Spinal cord (tissue), 10 donors: Measurements from ENCODE around the gene CRBN. TPM values are rescaled to one million over a fixed set of nuclear protein-coding genes. Genes with fewer than 3 reads are reported as not detected.

Experiments
- DNase-seq, 6 donors: peaks; one replicate each; pipeline versions ENCODE4 v3.0.0 to v3.0.0-alpha.2; 2013 to 2015; ENCODE audit warnings: low spot score in 6 of 6, low read depth in 4 of 6
- H3K27ac ChIP-seq: one replicate; pipeline ENCODE4 v1.5.1; 2013; ENCODE audit warnings: low read depth, low read length, control low read depth
- H3K27me3 ChIP-seq: one replicate; pipeline ENCODE4 v1.6.1; 2013; ENCODE audit warnings: low read length; ENCODE audit not compliant: control insufficient read depth, insufficient read depth
- H3K36me3 ChIP-seq: one replicate; pipeline ENCODE4 v1.6.1; 2013; ENCODE audit warnings: low read length; ENCODE audit not compliant: control insufficient read depth, insufficient read depth
- H3K4me1 ChIP-seq: one replicate; pipeline ENCODE4 v1.6.1; 2013; ENCODE audit warnings: low read length; ENCODE audit not compliant: control insufficient read depth, insufficient read depth
- H3K4me3 ChIP-seq: one replicate; pipeline ENCODE4 v1.5.1; 2013; ENCODE audit warnings: low read depth, low read length, control low read depth
- H3K9me3 ChIP-seq: one replicate; pipeline ENCODE4 v1.6.1; 2013; ENCODE audit warnings: low read length; ENCODE audit not compliant: control insufficient read depth, insufficient read depth
- WGBS: methylation state at CpG from one replicate; pipeline ENCODE4 v1.1.5; 2013; ENCODE audit warnings: missing lambda C conversion rate; ENCODE audit not compliant: insufficient coverage; 5-methylcytosine and 5-hydroxymethylcytosine counted together
- polyA plus RNA-seq, 2 donors: library from polyadenylated mRNA; unstranded; fragments of 120-200 nt; gene quantifications; one replicate each; pipeline ENCODE4 v1.2.1, GENCODE V29; 2013; ENCODE audit not compliant: insufficient read length in 2 of 2
- total RNA-seq, 2 donors: library from RNA; depleted of rRNA in 1 of 2; stranded (reverse); fragments of 120-200 nt in 1 of 2; fragments of >200 nt in 1 of 2; gene quantifications; one replicate each; pipeline versions ENCODE4 v1.2.3 to v1.2.4, GENCODE V29; 2013 to 2014
- donor health status: healthy.

Gene CRBN
- total and polyA plus RNA-seq, 4 donors = 54.2 to 170 (median 75.2) TPM

GRCh38 chr3:3178498-3179328 is 778 bp downstream of the CRBN start:
- WGBS = 30% methylated on average over 14 of the region's 16 CpGs
- H3K36me3 ChIP-seq = peaks cover 4% of the 10 kb centered on the region
- H3K9me3 ChIP-seq = no peaks in the 10 kb centered on the region
- no peak for DNase-seq
- H3K27me3 ChIP-seq = no peaks in the 10 kb centered on the region
- H3K4me3 ChIP-seq = peak overlapping the region; percentile 88
- H3K4me1 ChIP-seq = no peaks in the 10 kb centered on the region
- no peak overlapping the region for H3K27ac ChIP-seq

DNA sequence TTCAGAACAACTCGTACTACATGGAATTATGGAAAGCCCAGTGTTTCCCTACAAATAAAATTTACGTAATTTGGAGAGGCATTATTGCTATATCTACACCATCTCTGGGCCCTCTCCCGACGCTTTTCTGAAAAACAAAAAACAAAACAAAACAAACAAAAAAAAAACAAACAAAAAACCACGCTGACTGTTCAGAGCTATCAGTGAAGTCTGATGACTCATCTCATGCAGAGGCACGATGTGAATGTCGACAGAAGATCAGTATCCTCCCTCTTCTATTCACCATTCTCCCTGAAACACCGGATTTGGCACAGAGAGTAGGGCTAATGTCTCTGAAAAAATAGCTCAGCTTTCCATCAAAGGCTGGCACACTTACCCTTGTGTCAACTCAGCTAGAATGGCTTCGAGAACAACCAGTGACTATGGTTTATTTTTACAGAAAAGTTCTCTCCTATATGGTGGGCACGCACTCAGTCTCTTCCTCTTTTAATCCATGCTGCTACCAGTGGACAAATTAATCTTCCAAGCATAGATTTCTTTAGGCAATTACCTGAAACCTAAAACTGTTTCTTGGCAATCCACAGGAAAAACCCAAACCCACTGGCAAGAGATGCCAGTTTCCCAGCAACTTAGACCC is 1.5 kb downstream of the CRBN start:
- no peak overlapping the region for H3K27ac ChIP-seq
- no peak overlapping the region for H3K4me3 ChIP-seq
- H3K36me3 ChIP-seq = peaks cover 7% of the 10 kb centered on the region
- no peaks in the 10 kb centered on the region for H3K27me3 ChIP-seq
- no peaks in the 10 kb centered on the region for H3K4me1 ChIP-seq
- WGBS = 64% methylated on average over 6 of the region's 10 CpGs
- no peak for DNase-seq
- H3K9me3 ChIP-seq = no peaks in the 10 kb centered on the region

DNA sequence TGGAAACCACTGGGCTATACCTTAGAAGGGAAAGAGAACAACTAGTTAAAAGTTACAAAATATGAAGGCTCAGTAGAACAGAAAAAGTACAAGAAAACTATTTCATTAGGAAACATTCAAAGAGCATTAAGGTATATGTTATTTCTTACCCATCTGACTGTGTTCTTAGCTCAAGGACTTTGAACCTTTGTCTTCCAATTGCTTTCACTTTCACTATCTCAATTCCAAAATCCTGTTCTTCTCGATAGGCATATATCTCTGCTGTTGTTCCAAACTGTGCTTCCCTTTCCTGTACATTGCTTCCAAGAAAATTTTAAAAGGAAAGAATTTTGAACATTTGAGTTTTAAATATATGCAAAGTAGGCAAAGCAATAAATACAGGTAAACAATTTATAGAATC is 6.9 kb downstream of the CRBN start:
- WGBS = no CpG with 5 or more reads among the region's 1 CpG
- H3K27me3 ChIP-seq = no peaks in the 10 kb centered on the region
- no peaks in the 10 kb centered on the region for H3K9me3 ChIP-seq
- no peak overlapping the region for H3K4me3 ChIP-seq
- H3K27ac ChIP-seq = no peak overlapping the region
- no peak for DNase-seq
- peaks cover 18% of the 10 kb centered on the region for H3K36me3 ChIP-seq
- no peaks in the 10 kb centered on the region for H3K4me1 ChIP-seq

DNA sequence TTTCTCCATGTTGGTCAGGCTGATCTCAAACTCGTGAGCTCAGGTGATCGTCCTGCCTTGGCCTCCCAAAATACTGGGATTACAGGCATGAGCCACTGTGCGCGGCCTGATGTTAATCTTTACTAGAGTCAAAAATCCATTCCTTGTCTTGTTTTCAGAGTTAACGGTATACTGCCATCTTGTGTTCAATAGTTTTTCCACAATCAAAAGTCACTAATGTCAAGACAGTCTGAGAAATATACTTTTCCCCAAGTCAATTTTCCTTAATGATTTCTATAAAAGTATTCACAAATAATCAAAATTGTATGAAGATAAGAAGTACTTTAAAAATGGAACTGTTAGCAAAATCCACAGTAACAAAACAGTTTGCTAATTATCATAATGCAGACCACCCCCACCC is 8.5 kb downstream of the CRBN start:
- no peaks in the 10 kb centered on the region for H3K4me1 ChIP-seq
- no peaks in the 10 kb centered on the region for H3K27me3 ChIP-seq
- H3K9me3 ChIP-seq = no peaks in the 10 kb centered on the region
- no peak overlapping the region for H3K27ac ChIP-seq
- WGBS = 65% methylated on average over 4 of the region's 5 CpGs
- DNase-seq = peak; percentile 4 to 86 (median 29)
- H3K4me3 ChIP-seq = no peak overlapping the region
- peaks cover 20% of the 10 kb centered on the region for H3K36me3 ChIP-seq

DNA sequence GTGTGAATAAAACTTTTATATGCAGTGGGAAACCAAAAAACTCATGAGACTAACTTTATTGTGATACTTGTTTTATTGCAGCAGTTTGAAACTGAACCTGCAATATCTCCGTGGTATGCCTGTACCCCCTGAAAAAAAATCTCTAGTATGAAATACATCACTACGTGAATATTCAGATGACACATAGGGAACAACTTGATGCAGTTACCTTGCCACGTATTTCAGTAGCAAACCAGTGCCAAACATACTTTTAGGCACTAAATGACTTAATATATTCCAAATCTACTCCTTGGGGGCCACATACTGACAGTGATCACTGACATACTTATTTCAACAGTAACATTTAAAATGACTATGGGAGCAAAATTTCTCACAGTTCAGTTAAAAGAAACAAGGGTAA is 13.8 kb downstream of the CRBN start:
- H3K4me1 ChIP-seq = no peaks in the 10 kb centered on the region
- H3K4me3 ChIP-seq = no peak overlapping the region
- no peak overlapping the region for H3K27ac ChIP-seq
- H3K36me3 ChIP-seq = peaks cover 9% of the 10 kb centered on the region
- 96% methylated on average over 3 of the region's 3 CpGs for whole genome bisulfite sequencing
- DNase-seq = no peak
- H3K9me3 ChIP-seq = no peaks in the 10 kb centered on the region
- no peaks in the 10 kb centered on the region for H3K27me3 ChIP-seq

DNA sequence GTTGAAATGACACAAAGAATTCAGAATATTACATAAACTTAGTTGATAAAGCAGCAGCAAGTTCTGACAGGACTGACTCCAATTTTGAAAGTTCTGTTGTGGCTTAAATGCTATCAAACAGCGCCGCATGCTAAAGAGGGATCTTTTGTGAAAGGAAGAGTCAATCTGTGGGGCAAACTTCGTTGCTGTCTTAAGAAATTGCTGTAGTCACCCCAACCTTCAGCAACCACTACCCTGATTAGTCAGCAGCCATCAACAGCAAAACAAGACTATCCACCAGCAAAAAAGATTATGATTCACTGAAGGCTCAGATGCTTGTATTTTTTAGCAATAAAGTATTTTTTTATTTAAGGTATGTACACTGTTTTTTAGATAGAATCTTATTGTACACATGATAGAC is 14.2 kb downstream of the CRBN start:
- DNase-seq = no peak
- H3K27ac ChIP-seq = no peak overlapping the region
- WGBS = no CpG with 5 or more reads among the region's 3 CpGs
- no peaks in the 10 kb centered on the region for H3K27me3 ChIP-seq
- peaks cover 9% of the 10 kb centered on the region for H3K36me3 ChIP-seq
- H3K4me3 ChIP-seq = no peak overlapping the region
- no peaks in the 10 kb centered on the region for H3K9me3 ChIP-seq
- no peaks in the 10 kb centered on the region for H3K4me1 ChIP-seq

DNA sequence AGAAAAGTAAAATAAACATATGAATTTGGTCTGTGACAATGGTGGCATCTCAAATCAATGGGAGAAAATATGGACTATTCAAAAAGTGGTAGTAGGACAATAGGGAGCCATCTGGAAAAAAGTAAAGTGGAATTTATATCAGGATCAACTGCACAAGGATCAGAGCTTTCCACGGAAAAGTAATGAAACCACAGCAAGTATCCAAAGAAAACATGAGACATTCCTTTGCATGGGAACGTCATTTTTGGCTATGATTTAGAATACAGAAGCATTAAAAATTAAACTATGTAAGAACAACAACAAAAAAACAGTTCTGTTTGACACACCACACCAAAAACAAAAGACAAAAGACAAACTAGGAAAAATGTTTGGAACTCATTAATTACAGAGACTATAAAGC is 18.7 kb downstream of the CRBN start:
- no peak for DNase-seq
- Histone ChIP-seq H3K27ac (no peak overlapping the region), H3K4me3 (no peak overlapping the region), H3K36me3 (peaks cover 5% of the 10 kb centered on the region), H3K9me3 (no peaks in the 10 kb centered on the region), H3K27me3 (no peaks in the 10 kb centered on the region), H3K4me1 (no peaks in the 10 kb centered on the region)
- no CpG with 5 or more reads among the region's 2 CpGs for WGBS

- 68% methylated on average over 4 of the region's 8 CpGs for WGBS
- no peaks in the 10 kb centered on the region for H3K9me3 ChIP-seq
- H3K36me3 ChIP-seq = peaks cover 7% of the 10 kb centered on the region
Measured at GRCh38 chr3:3157484-3157883, 22.0 kb downstream of the CRBN start.

DNA sequence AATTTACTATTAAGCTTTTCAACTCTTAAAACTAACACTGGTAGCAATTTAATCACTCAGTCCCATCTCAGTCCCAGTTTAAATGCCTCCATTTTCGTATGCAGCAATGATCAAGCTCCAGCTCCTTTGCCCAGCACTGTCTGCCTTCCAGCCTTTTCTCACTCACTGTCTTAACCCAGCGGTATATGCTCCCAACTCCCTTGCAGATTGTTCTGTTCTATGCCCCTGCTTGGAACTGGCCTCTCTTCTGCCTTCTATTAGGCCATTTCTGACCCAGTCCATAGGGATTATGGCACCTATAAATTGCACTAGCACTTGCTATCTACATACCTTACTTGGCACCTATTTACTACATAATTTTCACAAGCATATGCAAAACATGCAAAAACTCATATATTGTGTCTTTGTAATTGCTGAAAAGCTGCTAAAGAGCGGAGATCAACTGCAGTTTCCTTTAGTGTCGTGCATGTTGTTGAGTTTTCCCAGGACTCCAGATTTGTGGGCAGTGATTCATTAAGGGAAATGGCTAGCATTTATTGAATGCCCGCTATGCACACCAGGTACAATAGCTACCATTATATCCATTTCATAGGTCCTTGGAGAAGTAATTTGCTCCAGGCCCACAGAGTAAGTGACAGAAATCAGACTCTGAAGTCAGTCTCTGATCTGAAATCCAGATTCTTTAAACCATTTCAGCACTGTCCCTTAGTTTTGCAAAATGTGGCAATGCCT is 24.4 kb downstream of the CRBN start:
- Histone ChIP-seq H3K27ac (no peak overlapping the region), H3K4me3 (no peak overlapping the region), H3K36me3 (peaks cover 7% of the 10 kb centered on the region)

More at GRCh38 chr3:3157484-3157883, 22.0 kb downstream of the CRBN start:
- H3K27me3 ChIP-seq = no peaks in the 10 kb centered on the region
- no peaks in the 10 kb centered on the region for H3K4me1 ChIP-seq
- peak in 1 of 6 donors; percentile 7 for DNase-seq
- H3K4me3 ChIP-seq = no peak overlapping the region
- no peak overlapping the region for H3K27ac ChIP-seq

More for the DNA sequence above, 24.4 kb downstream of the CRBN start:
- no peaks in the 10 kb centered on the region for H3K9me3 ChIP-seq
- DNase-seq = no peak
- WGBS = 94% methylated on average over 2 of the region's 5 CpGs
- H3K4me1 ChIP-seq = no peaks in the 10 kb centered on the region
- no peaks in the 10 kb centered on the region for H3K27me3 ChIP-seq
